ENCODE data around the gene ASXL3. TPM values are rescaled to one million over a fixed set of nuclear protein-coding genes. Genes with fewer than 3 reads are reported as not detected.

ASXL3 gene
- polyA plus RNA-seq, 1 donor (not counting 4 experiments of a cell fraction or from before 2014, with no cell fraction given), result not detected

- Histone ChIP-seq H3K9ac (ENCODE audit: control insufficient read depth, extremely low read depth, insufficient read depth, low read length) (no peak overlapping the region), H2AFZ (ENCODE audit: control insufficient read depth, low read length) (no peak overlapping the region), H3K4me1 (ENCODE audit: control insufficient read depth, extremely low read depth, insufficient read depth, low read length) (peaks cover 6% of the 10 kb centered on the region), H3K79me2 (ENCODE audit: control insufficient read depth, insufficient read depth, low read length) (no peaks in the 10 kb centered on the region), H3K9me3 (ENCODE audit: control insufficient read depth, low read depth, low read length) (no peaks in the 10 kb centered on the region), H3K9me1 (ENCODE audit: control insufficient read depth, extremely low read depth, insufficient read depth, low read length) (no peaks in the 10 kb centered on the region), H4K20me1 (ENCODE audit: control insufficient read depth, extremely low read depth, insufficient read depth, low read length) (no peaks in the 10 kb centered on the region), H3K27me3 (ENCODE audit: control insufficient read depth, extremely low read depth, insufficient read depth, low read length) (no peaks in the 10 kb centered on the region), H3K4me2 (ENCODE audit: control insufficient read depth, extremely low read depth, insufficient read depth, low read depth, low read length) (no peak overlapping the region), H3K36me3 (ENCODE audit: control insufficient read depth in 2 of 2, extremely low read depth in 1 of 2, insufficient read depth in 2 of 2, low read length in 2 of 2) (no peaks in the 10 kb centered on the region), H3K4me3 (ENCODE audit: control insufficient read depth in 2 of 3, extremely low read depth in 1 of 3, insufficient read depth in 2 of 3, low read depth in 1 of 3, low read length in 3 of 3) (no peak overlapping the region), H3K27ac (ENCODE audit: control insufficient read depth, insufficient read depth, low read length) (no peak overlapping the region)
- DNase-seq (ENCODE audit: low read depth, low spot score) (no peak), FAIRE-seq (no peak)
- no peak for TF ChIP-seq EZH2 (IDR thresholded peaks at IDR 0.05; ENCODE audit: low read length)
- TF ChIP-seq CTCF (optimal IDR thresholded peaks at IDR 0.05 in 1 of 3, IDR thresholded peaks at IDR 0.05 in 1 of 3, conservative IDR thresholded peaks at IDR 0.05 in 1 of 3; ENCODE audit: extremely low read depth in 1 of 3, insufficient read depth in 2 of 3, low read length in 3 of 3), result no peak
- dilution Hi-C loops (cut with MboI; ENCODE audit: extremely low pct_ligation_motif_present, low sequenced_read_pairs), result no loop called here
Observed at GRCh38 chr18:33556846-33557245, 21.2 kb upstream of the ASXL3 start.

GRCh38 chr18:33557706-33558105, 20.3 kb upstream of the ASXL3 start:
- no peak overlapping the region for H3K4me2 ChIP-seq (ENCODE audit: control insufficient read depth, extremely low read depth, insufficient read depth, low read depth, low read length)
- H3K36me3 ChIP-seq (ENCODE audit: control insufficient read depth in 2 of 2, extremely low read depth in 1 of 2, insufficient read depth in 2 of 2, low read length in 2 of 2), result no peaks in the 10 kb centered on the region
- DNase-seq (ENCODE audit: low read depth, low spot score), result no peak

More at GRCh38 chr18:33557706-33558105, 20.3 kb upstream of the ASXL3 start:
- H3K79me2 ChIP-seq (ENCODE audit: control insufficient read depth, insufficient read depth, low read length), result no peaks in the 10 kb centered on the region
- dilution Hi-C loops (cut with MboI; ENCODE audit: extremely low pct_ligation_motif_present, low sequenced_read_pairs), result no loop called here
- no peak overlapping the region for H2AFZ ChIP-seq (ENCODE audit: control insufficient read depth, low read length)
- H3K9ac ChIP-seq (ENCODE audit: control insufficient read depth, extremely low read depth, insufficient read depth, low read length), result no peak overlapping the region
- TF ChIP-seq CTCF (optimal IDR thresholded peaks at IDR 0.05 in 1 of 3, IDR thresholded peaks at IDR 0.05 in 1 of 3, conservative IDR thresholded peaks at IDR 0.05 in 1 of 3; ENCODE audit: extremely low read depth in 1 of 3, insufficient read depth in 2 of 3, low read length in 3 of 3) (no peak), EZH2 (IDR thresholded peaks at IDR 0.05; ENCODE audit: low read length) (no peak)
- no peaks in the 10 kb centered on the region for H4K20me1 ChIP-seq (ENCODE audit: control insufficient read depth, extremely low read depth, insufficient read depth, low read length)
- no peak overlapping the region for H3K27ac ChIP-seq (ENCODE audit: control insufficient read depth, insufficient read depth, low read length)
- no peak for FAIRE-seq
- H3K4me3 ChIP-seq (ENCODE audit: control insufficient read depth in 2 of 3, extremely low read depth in 1 of 3, insufficient read depth in 2 of 3, low read depth in 1 of 3, low read length in 3 of 3), result no peak overlapping the region
- no peaks in the 10 kb centered on the region for H3K27me3 ChIP-seq (ENCODE audit: control insufficient read depth, extremely low read depth, insufficient read depth, low read length)
- H3K9me1 ChIP-seq (ENCODE audit: control insufficient read depth, extremely low read depth, insufficient read depth, low read length), result no peaks in the 10 kb centered on the region
- no peaks in the 10 kb centered on the region for H3K9me3 ChIP-seq (ENCODE audit: control insufficient read depth, low read depth, low read length)
- peaks cover 6% of the 10 kb centered on the region for H3K4me1 ChIP-seq (ENCODE audit: control insufficient read depth, extremely low read depth, insufficient read depth, low read length)
